GM18505 (cell line): Measurements from ENCODE around the gene CLK2.
"Not testable (repeated sequence)": the region's sequence is repeated elsewhere in the genome, so short reads cannot be mapped to it uniquely, and the experiment has no call there.

Experiments used
- ATAC-seq: cut with Tn5 transposase; IDR thresholded peaks from one replicate; pipeline ENCODE4 v1.9.1; 2021; ENCODE audit not compliant: unreplicated experiment
- POLR2A ChIP-seq: IDR thresholded peaks from 4 replicates; pipeline ENCODE4 v1.6.1; 2011; ENCODE audit warnings: borderline replicate concordance; ENCODE audit not compliant: insufficient read depth, insufficient read length; ENCODE audit errors: extremely low read depth

The CLK2 gene

DNA sequence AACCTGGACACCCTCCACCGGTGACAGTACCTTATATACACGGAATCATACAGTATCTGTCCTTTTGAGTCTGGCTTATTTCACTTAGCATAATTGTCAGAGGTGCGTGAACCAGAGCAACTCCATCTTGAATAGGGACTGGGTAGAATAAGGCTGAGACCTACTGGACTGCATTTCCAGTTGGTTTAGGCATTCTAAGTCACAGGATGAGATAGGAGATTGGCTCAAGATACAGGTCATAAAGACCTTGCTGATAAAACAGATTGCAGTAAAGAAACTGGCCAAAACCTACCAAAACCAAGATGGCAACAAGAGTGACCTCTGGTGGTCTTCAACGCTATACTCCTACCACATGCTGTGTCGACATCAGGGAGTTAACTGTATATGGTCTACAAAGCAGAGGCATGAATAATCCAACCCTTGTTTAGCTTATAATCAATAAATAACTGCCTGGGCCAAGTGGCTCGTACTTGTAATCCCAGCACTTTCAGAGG lies 34.0 kb upstream of the CLK2 start:
- ATAC-seq = no peak
- TF ChIP-seq POLR2A = no peak

DNA sequence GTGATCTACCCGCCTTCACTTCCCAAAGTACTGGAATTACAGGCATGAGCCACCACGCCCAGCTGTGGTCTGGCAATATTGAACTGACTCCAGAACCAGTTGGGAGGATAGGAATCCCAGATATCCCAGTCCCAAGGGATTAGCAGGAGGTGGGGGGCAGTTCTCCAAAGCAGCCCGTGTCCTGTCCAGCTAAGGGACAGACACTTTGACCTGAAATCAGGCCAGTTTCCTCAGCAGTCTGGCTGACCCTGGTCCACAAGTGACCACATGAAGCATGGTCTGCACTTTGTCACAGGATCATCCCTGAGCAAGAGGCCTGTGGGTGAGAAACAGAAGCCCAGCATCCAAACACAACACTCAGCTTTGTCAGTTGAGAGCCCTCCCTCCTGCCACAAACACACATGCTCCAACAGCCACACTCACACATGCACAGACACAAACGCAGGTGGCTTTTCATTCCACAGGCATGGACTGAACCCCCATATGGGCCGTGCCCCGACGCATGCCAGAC lies 32.6 kb upstream of the CLK2 start:
- ATAC-seq = no peak
- no peak for TF ChIP-seq POLR2A

DNA sequence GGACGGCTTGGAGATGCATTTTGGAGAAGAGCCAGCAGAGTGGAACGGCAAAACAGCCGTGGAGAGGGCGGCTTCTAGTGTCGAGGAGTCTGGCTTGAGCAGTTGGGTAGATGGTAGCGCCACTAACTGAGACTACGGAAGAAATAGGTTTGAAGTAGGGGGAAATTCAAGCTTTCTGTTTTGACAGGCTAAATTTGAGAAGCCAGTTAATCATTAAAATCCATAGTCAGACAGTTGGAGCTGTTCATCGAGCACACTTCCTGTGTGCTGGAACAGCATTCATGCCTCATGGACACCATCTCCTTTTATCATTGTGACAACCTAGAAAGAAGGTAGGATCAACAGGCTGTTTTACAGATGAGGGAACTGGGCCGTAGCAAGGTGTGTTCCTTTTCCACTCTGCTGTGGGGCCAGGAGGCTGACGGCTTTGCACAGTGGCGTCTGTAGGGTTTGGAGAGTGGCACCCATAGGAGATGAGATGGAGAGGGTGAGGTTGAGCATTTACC lies 31.3 kb upstream of the CLK2 start:
- ATAC-seq = no peak
- TF ChIP-seq POLR2A = no peak

DNA sequence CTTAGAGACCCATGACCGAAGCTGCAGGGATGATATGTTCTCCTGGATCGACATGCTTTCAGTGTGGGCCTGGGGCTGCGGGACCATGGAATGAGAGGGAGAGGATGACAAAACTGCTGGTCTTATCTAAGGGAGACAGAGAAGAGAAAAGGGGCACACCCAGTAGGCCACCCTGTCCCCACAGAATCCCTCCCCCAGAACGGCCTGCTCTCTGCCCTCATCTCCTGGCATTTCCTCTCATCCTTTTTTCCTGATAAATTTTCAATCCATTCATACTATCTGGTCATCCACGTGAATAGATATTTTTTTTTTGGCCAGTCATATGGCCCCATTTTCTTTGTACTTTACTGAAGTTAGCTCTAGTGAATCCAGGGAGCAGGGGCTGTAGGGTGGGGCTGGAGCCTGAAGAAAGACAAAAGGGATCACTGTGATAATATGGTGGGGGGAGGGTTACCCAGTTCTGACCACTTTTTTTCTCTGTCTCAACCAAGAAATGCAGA lies 28.1 kb upstream of the CLK2 start, which contains the start of gene PKLR:
PKLR (minus strand) TSS at position 97 of the 500 bp plus-strand sequence; CDS start at position 54, 43 bp downstream.
- no peak for TF ChIP-seq POLR2A
- no peak for ATAC-seq

DNA sequence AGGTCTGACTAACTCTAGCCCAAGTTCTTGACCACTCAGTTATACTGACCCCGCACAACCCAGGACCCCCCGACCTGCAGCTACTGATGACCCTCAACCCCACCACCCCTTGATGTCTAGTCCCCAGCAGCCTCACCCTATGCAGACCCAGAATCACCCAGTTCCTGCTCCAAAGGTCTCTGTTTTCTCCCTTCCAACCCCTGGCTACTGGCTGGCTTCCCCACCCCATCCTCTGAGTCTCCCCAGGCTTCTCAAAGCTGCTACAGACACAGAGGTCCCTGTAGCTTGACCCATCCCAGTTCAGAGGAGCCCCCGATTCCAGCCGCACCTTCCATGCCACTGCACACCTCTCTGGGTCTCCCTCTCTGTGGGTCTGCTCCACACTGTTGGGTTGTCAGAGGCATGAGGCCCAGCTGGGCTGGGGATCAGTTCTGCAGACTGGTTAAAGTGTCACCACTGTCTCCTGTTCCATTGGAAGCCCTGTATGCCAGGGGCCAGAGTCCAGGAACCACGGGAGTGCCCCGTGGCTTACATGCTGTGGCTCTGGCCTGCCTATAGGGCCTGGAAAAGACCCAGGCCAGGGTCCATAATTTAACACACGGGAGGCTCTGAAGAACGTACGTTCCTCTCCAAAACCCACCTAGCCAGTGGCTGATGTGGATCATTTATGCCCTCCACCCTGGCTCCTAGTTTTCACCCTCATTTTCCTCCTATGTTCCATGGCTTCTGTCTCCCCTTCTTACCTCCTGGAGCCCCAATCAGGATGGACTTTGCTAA lies 27.4 kb upstream of the CLK2 start:
- no peak for ATAC-seq
- no peak for TF ChIP-seq POLR2A

DNA sequence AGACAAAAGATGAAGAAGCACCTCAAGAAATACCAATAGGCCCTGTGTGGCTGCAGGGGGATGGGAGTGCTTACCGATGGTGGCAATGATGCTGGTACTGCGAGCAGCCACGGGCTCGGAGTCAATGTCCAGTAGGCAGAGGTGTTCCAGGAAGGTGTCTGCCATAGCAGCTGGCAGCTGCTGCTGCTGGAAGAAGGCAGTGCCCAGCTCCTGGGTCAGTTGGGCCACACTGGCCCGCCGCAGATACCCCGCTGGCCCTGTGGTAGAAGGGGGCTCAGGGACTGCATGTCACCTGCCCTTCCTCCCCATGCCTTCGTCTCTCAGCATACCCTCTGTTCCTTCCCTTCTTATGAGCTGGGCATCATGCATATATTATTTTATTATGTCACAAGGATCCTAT lies 26.7 kb upstream of the CLK2 start:
- TF ChIP-seq POLR2A = no peak
- no peak for ATAC-seq

DNA sequence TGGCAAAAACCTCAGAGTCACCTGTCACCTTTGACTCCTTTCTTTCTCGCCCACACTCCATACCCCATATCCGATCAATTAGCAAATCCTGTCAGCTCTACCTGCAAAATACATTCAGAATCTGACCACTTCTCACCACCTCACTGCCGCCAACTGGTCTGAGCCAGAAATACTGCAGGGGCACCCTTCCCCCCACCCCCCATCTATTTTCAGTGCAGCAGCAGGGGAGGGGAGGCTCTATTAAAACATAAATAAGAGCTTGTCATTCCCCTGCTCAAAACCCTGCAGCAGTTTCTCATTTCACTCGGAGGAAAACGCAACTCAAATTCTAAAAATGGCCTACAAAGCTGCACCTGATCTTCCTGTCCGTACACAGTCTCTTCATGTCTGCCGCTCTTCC lies 24.1 kb upstream of the CLK2 start:
- ATAC-seq = no peak
- TF ChIP-seq POLR2A = no peak

DNA sequence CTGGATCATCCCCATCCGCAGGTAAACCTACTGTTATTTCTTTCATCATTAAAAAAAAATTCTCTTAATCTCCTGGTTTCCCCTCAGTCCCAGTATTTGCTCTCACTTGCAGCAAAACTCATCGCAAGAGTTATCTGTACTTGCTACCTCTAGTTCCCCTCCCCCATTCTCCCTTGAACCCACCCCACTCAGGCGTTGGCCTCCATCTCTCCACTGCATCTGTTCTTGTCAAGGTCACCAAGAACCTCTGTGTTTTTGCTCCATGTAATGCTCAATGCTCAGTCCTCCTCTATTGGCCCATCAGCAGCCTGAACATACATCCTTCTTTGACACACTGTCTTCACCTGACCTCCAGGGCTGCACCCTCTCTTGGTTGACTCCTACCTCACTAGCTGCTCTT lies 23.4 kb upstream of the CLK2 start:
- no peak for TF ChIP-seq POLR2A
- no peak for ATAC-seq

DNA sequence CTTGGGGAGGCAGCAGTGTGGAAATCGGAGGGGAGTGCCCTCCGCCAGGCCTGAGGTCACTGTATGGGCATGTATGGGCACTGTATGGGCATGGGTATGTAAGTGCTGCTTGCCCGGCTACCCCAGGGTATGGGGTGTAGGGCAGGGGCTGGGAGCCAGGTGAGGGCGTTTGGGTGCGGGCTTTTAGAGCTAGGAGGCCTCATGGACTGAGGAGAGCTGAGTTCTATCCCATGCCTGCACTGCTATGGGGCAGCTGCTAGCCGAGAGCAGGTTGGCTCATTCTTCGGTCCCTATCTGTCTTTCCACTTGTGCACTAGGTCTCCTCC lies 22.6 kb upstream of the CLK2 start:
- no peak for TF ChIP-seq POLR2A

DNA sequence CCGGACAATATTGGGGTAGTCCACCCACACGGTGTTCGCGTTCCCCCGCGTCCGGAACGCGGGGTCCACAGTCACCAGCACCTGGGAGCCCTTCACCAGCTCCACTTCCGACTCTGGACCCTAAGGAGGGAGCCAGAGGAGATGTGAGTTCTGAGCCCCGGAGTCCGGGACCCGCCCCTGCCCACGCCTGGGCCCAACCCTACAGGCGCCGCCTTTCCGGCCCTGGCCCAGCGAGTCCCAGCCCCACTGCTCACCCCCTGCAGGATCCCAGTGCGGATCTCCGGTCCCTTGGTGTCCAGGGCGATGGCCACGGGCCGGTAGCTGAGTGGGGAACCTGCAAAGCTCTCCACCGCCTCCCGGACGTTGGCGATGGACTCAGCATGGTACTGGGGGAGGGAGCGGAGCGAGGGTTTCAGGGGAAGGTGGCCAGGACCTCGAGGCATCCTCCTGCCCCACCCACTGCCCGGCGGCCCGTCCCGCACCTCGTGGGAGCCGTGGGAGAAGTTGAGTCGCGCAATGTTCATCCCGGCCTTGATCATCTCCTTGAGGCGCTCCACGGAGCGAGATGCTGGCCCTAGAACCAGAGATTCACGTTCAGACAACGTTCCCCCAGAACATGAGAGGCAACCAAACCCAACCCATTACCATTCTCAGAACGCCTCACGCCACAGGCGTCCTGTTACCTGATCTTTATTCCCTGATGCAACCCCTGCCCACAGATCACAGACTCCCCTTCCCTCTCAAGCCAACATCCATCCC lies 22.1 kb upstream of the CLK2 start:
- TF ChIP-seq POLR2A = no peak
- no peak for ATAC-seq

More for the DNA sequence above, 22.6 kb upstream of the CLK2 start:
- ATAC-seq = no peak

DNA sequence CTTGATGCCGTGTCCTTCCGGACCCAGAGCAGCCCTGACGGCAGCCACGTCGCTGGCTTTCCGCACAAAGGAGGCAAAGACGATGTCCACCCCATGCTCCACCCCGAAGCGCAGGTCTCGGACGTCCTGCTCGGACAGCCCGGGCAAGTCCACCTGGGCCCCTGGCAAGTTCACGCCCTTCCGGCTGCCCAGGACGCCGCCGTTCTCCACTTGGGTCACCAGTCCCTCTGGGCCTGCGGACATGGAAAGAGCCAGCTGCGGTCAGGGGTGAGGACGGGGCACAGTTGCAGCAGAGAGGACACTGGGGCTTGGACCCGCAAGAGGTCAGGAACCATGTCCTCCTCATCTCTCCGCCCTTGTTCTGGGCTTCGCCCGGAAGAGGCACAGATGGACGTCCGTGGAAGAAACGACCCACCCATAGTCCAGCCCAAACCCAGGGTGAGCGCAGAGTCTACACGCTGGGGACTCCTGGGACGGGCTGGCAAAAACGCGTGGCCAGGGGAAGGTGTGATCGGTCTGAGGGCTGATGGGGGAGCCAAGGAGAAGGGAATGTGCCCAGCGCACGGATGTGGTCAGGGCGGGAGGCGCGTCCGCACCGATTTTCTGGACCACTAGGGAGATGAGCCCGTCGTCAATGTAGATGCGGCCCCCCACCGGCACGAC lies 21.3 kb upstream of the CLK2 start:
- no peak for ATAC-seq
- TF ChIP-seq POLR2A = no peak

DNA sequence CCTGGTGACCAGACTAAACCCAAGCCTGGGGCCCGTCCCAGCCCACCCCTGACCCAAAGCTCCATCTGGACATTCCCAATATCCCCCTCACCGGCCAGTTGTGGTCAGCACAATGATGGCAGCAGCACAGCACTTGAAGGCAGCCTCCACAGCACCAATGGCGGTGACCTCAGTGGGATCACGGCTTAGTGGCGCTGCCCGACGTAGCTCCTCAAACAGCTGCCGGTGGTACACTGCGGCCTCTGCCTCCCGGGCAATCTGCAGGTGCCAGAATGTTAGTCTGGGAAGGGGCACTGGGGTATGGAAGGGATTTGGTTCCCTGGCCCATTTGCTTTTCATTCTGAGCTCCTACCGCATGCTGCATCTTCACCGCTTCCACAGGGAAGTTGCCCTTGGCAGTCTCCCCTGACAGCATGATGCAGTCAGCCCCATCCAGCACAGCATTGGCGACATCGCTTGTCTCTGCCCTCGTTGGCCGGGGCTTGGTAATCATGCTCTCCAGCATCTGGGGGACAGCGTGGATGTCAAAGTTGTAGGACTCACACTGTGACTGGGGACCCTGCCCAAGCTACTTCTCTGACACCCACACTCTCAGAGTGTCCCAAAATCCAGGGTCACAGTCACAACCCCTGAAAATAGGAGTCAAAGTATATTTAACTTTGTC lies 19.9 kb upstream of the CLK2 start:
- ATAC-seq = no peak
- no peak for TF ChIP-seq POLR2A

DNA sequence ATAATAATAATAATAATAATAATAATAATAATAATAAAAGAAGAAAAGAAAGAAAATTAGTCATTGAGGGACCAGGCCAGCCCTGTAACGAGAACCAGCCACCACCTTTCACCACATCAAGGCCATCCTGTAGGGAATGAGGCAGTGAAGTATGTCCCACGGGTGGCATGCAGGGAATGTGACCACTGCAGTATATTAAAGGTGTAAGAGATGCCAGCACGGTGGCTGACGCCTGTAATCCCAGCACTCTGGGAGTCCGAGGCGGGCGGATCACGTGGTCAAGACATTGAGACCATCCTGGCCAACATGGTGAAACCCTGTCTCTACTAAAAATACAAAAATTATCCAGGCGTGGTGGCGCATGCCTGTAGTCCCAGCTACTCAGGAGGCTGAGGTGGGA lies 17.7 kb upstream of the CLK2 start:
- ATAC-seq = not testable (repeated sequence)
